Thoracic aorta (tissue), 2 donors: ENCODE results near the gene ZNFX1. TPM values are rescaled to one million over a fixed set of nuclear protein-coding genes. Genes with fewer than 3 reads are reported as not detected.
"Not testable (repeated sequence)": the region's sequence is repeated elsewhere in the genome, so short reads cannot be mapped to it uniquely, and the experiment has no call there.

Source experiments
- ATAC-seq: fragments of 150-250 bp; one replicate; pipeline ENCODE4 v1.8.0; 2017; ENCODE audit warnings: low read depth; ENCODE audit not compliant: insufficient number of reproducible peaks, low FRiP score
- DNase-seq: peaks from one replicate; pipeline ENCODE4 v3.0.0-alpha.2; 2020; ENCODE audit warnings: low spot score
- H3K27ac ChIP-seq, 2 donors: fragments of 200-600 bp; sonication (generic); 1 replicate in 1 of 2; 2 replicates in 1 of 2; pipeline ENCODE4 v1.5.1; 2016; ENCODE audit warnings: mild to moderate bottlenecking in 2 of 2, moderate library complexity in 2 of 2
- H3K27me3 ChIP-seq: fragments of 200-600 bp; sonication (generic); replicated peaks from 2 replicates; pipeline ENCODE4 v1.6.0; 2016; ENCODE audit warnings: mild to moderate bottlenecking; ENCODE audit not compliant: insufficient read depth
- H3K36me3 ChIP-seq: fragments of 200-600 bp; sonication (generic); one replicate; pipeline ENCODE4 v1.5.1; 2016
- H3K4me1 ChIP-seq, 2 donors: fragments of 200-600 bp; sonication (generic); 1 replicate in 1 of 2; 2 replicates in 1 of 2; pipeline versions ENCODE4 v1.5.1 to v1.6.0; 2016; ENCODE audit warnings: low read depth in 2 of 2, mild to moderate bottlenecking in 1 of 2; ENCODE audit not compliant: control insufficient read depth in 1 of 2
- H3K4me3 ChIP-seq: fragments of 200-600 bp; sonication (generic); 2 replicates; pipeline ENCODE4 v1.5.1; 2016; ENCODE audit warnings: mild to moderate bottlenecking
- H3K9me3 ChIP-seq: fragments of 200-600 bp; sonication (generic); 2 replicates; pipeline ENCODE4 v1.5.1; 2016
- total RNA-seq, 2 donors: library from RNA; depleted of rRNA; stranded (reverse); fragments of >200 nt; gene quantifications; one replicate each; pipeline versions ENCODE4 v1.1.0 to v1.2.3, GENCODE V29; 2016
- TF ChIP-seq, protein P1 (sequence below): fragments of 200-600 bp; sonication (generic); IDR thresholded peaks from one replicate; pipeline ENCODE4 v1.5.1; 2019; ENCODE audit warnings: antibody characterized with exemption

ZNFX1 gene
- total RNA-seq, 2 donors from 2014 or later = 65.3 to 74.7 TPM

DNA sequence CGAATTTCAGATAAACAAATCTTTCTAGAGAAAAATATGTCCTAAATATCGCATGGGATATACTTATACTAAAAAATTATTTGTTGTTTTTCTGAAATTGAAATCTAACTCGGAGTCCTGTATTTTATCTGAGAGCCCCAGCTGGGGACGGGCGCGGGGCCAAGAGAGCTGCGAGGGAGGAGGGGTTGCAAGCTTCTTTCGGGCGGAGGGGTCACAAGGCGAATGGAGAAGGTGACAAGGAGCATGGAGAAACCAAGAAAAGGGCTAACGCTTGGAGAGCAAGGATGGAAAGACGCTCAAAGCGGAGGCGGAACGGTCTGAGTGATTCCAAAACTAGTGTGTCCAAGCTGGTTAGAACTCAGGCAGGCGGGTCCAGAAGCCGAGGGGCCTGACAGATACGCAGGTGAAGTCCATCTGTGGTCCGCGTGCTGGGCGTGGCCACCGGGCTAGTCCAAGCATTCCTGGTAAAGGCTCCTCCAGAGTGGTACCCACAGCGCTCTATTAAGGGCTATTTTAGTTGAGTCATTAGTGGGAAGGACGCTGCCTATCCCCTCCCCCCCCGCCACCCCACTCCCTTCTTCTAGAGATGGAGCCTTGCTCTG, 41.5 kb upstream of the ZNFX1 start:
- ATAC-seq = no peak

DNA sequence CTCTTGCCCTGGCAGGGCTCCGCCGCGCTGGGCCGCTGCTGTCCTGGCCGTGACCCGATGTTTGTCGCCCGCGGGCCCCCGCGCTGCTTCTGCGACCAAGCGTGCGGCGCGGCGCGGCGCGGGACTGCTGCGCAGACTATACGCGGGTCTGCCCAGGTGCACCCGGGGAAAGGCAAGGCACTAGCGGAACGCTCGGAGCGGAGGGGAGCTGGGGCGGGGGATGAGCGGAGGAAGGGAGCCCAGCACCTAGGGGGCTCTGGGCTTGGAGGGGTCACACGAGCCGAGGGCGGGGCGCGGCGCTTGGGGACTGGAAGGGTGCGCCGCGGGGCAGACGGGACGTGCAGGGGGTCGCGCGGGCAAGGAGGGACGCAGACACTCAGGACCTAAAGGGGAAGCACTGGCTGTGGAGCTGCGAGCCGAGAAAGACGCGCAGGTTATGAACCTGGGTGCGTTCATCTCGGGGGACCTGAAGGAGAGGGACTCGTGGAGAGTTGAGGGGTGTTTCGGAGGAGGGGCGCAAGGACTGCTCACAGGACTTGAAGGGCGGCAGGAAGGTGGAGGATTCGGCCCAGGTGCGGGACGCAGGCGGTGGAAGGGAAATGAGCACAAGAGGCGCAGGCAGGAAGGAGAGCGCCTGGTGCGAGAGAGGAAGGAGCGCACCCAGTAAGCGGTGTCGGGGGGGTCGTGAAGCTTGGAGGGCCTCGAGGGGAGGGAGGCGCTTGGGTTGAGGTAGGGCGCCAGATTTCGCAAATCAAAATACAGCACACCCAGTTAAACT, 40.8 kb upstream of the ZNFX1 start:
- H3K27ac ChIP-seq = no peak overlapping the region
- peaks cover 7% of the 10 kb centered on the region for H3K27me3 ChIP-seq
- DNase-seq (no peak), ATAC-seq (no peak)
- H3K4me3 ChIP-seq = peak overlapping the region; percentile 65
- TF ChIP-seq, protein P1, sequence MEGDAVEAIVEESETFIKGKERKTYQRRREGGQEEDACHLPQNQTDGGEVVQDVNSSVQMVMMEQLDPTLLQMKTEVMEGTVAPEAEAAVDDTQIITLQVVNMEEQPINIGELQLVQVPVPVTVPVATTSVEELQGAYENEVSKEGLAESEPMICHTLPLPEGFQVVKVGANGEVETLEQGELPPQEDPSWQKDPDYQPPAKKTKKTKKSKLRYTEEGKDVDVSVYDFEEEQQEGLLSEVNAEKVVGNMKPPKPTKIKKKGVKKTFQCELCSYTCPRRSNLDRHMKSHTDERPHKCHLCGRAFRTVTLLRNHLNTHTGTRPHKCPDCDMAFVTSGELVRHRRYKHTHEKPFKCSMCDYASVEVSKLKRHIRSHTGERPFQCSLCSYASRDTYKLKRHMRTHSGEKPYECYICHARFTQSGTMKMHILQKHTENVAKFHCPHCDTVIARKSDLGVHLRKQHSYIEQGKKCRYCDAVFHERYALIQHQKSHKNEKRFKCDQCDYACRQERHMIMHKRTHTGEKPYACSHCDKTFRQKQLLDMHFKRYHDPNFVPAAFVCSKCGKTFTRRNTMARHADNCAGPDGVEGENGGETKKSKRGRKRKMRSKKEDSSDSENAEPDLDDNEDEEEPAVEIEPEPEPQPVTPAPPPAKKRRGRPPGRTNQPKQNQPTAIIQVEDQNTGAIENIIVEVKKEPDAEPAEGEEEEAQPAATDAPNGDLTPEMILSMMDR = no peak
- H3K36me3 ChIP-seq = no peaks in the 10 kb centered on the region
- H3K4me1 ChIP-seq = peaks cover 10 to 17% of the 10 kb centered on the region in 2 donors
- no peaks in the 10 kb centered on the region for H3K9me3 ChIP-seq

More for the DNA sequence above, 41.5 kb upstream of the ZNFX1 start:
- TF ChIP-seq, protein P1 = no peak
- H3K27me3 ChIP-seq = peaks cover 7% of the 10 kb centered on the region
- no peaks in the 10 kb centered on the region for H3K36me3 ChIP-seq
- no peak overlapping the region for H3K27ac ChIP-seq
- H3K9me3 ChIP-seq = no peaks in the 10 kb centered on the region
- H3K4me3 ChIP-seq = peak overlapping the region; percentile 65
- H3K4me1 ChIP-seq = peaks cover 10 to 17% of the 10 kb centered on the region in 2 donors
- DNase-seq = no peak

DNA sequence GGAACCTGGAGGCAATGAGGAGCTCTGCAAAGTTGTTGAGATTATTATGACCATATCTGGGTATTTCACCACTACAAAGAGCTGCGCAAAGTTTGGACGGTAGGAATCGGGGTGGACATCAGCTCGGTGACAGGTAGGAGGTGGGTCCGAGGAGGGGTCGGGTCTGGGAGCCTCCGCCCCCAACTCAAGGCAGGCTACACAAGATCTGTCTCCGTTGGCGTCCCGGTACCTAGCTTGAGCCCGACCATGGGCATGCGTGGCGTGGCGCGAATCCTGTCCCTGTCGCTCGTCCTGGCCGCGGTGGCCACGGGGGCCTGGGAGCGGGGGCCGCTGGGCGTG, 40.2 kb upstream of the ZNFX1 start:
- Histone ChIP-seq H3K4me3 (peak overlapping the region; percentile 65), H3K4me1 (peaks cover 10 to 17% of the 10 kb centered on the region in 2 donors), H3K27me3 (peaks cover 7% of the 10 kb centered on the region), H3K27ac (no peak overlapping the region), H3K36me3 (no peaks in the 10 kb centered on the region), H3K9me3 (no peaks in the 10 kb centered on the region)
- no peak for DNase-seq
- TF ChIP-seq, protein P1 = no peak
- ATAC-seq = no peak

DNA sequence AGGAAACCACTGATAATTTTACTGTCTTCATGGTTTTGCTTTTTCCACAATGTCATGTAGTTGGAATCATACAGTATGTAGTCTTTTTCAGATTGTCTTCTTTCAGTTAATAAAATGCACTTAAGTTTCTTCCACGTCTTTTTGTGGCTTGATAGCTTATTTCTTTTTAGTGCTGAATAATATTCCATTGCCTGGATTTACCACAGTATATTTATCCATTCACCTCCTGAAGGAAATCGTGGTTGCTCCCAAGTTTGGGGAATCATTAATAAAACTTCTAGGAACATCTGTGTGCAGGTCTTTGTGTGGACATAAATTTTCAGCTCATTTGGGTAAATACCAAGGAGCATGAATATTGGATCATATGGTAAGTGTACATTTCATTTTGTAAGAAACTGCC, 38.8 kb upstream of the ZNFX1 start:
- Histone ChIP-seq H3K4me1 (peaks cover 10 to 17% of the 10 kb centered on the region in 2 donors), H3K27me3 (peaks cover 7% of the 10 kb centered on the region), H3K4me3 (no peak overlapping the region), H3K9me3 (no peaks in the 10 kb centered on the region), H3K27ac (no peak overlapping the region), H3K36me3 (no peaks in the 10 kb centered on the region)
- no peak for DNase-seq
- no peak for ATAC-seq
- TF ChIP-seq, protein P1 = no peak

DNA sequence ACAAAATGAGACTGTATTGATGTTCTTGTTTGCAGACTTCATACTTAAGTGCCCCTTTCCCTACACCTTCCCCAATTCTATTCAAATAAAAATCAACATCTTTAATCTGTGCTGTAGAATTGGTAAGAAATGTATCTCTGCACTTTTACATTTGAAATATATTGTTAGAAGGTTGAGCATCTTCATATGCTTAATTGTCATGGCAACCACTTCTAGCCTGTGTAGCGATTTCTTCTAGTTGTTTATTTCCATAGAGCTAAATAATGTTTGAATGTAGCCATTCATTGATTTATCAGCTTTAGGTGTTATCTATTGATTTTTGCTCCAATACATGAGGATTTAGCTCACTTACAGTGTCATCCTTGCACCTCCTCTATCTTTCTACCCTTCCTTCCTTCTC, 37.7 kb upstream of the ZNFX1 start:
- Histone ChIP-seq H3K27ac (no peak overlapping the region), H3K4me1 (peaks cover 10 to 17% of the 10 kb centered on the region in 2 donors), H3K9me3 (no peaks in the 10 kb centered on the region), H3K36me3 (no peaks in the 10 kb centered on the region), H3K4me3 (no peak overlapping the region), H3K27me3 (peaks cover 7% of the 10 kb centered on the region)
- TF ChIP-seq, protein P1 = no peak
- ATAC-seq = no peak
- no peak for DNase-seq

DNA sequence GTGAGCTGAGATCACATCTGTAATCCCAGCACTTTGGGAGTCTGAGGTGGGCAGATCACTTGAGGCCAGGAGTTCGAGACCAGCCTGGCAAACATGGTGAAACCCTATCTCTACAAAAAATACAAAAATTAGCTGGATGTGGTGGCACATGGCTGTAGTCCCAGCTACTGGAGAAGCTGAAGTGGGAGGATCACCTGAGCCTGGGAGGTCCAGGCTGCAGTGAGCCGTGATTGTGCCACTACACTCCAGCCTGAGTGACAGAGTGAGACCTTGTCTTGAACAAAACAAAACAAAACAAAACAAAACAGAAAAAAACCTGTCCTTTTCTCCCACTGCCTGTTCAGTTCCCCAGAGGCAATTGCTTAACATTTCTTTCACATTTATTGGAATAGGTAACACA, 36.2 kb upstream of the ZNFX1 start:
- H3K4me1 ChIP-seq = peaks cover 10 to 13% of the 10 kb centered on the region in 2 donors
- not testable (repeated sequence) for ATAC-seq, DNase-seq, H3K27ac ChIP-seq, H3K9me3 ChIP-seq, H3K27me3 ChIP-seq, H3K36me3 ChIP-seq, H3K4me3 ChIP-seq
